CD4-positive, alpha-beta T cell treated with Interleukin-6 for 4 hours (primary cell): ENCODE data around the gene TPSB2.
"Not testable (repeated sequence)": the region's sequence is repeated elsewhere in the genome, so short reads cannot be mapped to it uniquely, and the experiment has no call there.

ENCODE experiments used
- DNase-seq: peaks from one replicate; pipeline ENCODE4 v3.0.0-alpha.2; 2020; ENCODE audit warnings: mixed read lengths

Gene TPSB2

DNA sequence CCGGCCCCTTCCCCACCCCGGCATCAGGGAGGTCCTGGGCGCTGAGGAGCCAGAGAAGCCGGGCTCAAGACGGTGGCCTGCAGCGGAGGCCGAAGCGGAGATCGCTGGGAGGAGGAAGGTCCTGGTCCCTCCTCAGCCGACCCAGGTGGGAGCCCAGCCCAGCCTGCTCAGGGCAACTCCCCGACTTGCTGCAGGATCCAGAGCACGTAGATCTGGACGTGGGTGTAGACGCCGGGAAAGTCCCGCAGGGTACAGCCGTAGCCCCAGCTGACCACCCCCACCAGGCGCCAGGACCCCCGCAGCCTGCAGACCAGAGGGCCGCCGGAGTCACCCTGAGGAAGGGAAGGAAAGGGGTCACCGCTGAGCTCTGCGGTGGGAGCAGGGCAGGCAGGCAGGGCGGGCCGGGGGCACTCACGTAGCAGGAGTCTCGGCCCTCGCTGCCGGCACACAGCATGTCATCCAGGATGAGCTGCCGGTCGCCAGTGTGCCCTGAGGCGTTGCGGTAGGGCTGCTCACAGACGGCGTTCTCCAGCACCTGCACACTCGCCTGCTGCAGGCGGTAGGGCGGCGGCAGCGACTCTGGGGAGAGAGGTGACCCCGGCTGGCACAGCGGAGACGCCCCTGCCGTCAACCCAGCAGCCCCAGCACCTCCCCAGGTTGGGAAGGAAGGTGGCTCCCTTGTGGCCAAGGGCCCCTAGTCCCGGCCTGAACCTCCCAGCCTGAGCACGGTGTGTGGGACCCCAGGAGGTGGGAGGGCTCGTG, 31.3 kb upstream of the TPSB2 start:
- DNase-seq: no peak

DNA sequence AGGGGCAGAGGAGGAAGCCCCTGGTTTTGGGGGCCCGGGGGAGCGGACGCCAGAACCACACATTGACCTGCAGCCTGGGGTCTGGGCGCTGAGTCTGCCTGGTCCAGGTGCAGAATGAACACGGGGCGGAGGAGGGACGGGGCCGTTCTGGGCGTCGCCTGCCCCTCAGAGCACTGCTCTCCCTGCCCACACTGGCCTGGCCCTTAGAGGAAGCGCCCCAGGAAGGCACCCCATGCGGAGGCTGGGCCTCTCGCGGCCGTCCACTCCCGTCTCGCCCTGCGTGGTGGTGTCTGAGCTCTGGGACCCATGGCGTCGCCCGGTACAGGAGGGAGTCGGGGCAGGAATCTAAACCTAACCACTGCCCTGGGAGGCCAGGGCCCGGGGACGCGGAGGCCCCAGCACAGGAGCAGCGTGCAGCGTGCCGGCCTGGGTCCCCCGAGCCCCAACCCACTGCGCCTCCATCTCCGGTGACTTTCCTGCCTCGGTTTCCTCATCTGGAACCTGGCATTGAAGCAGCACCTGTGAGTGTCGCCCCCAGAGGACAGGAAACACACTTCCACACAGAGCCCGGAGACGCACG, 30.2 kb upstream of the TPSB2 start:
- DNase-seq: no peak

DNA sequence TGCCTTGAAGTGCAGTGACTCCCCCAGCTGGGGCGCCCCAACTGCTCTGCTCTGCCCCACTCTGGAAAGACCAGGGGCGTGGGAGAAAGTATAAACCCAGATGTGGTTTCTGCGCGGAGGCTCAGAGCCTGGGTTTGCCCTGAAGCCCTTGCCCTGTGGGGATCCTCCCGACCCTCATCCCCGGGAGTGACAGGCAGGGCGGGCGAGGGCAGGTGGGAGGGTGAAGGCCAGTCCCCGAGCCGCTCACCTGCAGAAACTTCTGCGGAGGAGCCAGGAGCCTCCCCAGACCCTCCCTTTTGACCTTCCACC, 29.7 kb upstream of the TPSB2 start:
- no peak for DNase-seq

DNA sequence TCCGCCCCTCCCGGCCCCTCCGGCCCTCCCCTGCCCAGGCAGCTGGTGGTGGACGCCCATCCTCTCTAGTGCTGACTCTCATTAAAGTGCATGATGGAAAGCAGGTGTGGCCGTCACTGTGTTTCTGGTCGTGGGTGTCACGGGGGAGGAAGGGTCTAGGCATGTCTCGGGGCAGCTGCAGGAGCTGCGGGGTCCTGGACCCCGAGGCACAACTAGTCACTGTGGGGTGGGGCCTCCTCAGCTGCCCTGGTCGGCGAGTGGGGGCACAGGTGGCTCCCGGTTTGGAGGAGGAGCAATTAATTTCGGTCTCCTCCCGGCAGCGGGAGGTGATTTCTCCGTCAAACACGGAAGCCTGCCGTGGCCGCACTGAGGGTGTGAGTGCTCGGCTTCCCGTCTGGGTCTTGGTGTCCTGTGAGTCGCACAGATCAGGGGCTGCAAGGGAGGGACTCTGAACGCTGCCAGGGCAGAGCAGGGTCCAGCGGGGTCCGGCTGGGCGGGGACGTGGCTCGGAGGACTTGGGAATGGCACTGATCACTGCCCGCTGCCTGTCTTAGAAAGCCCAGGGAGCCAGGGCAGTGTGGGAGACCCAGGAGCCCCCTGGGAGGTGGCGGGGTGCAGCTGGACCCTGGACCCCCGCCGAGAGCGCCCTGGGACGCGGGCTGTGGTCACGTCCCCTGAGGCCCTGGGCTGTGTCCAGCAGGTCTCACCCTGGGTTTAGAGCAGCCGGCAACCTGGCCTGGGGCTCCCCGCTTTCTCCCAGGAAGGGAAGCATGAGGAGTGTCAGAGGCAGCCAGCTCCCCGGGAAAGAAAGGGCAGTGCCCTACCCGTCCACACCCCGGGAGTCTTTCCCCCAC, 29.1 kb upstream of the TPSB2 start:
- DNase-seq: no peak

DNA sequence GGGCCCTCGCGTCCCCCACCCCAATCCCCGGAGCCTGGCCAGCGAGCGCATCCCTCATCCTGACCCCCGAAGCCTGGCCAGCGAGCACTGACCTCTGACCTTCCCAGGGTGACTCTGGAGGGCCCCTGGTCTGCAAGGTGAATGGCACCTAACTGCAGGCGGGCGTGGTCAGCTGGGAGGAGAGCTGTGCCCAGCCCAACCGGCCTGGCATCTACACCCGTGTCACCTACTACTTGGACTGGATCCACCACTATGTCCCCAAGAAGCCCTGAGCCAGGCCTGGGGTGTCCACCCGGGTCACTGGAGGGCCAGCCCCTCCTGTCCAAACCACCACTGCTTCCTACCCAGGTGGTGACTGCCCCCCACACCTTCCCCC, 28.2 kb upstream of the TPSB2 start:
- DNase-seq: no peak

DNA sequence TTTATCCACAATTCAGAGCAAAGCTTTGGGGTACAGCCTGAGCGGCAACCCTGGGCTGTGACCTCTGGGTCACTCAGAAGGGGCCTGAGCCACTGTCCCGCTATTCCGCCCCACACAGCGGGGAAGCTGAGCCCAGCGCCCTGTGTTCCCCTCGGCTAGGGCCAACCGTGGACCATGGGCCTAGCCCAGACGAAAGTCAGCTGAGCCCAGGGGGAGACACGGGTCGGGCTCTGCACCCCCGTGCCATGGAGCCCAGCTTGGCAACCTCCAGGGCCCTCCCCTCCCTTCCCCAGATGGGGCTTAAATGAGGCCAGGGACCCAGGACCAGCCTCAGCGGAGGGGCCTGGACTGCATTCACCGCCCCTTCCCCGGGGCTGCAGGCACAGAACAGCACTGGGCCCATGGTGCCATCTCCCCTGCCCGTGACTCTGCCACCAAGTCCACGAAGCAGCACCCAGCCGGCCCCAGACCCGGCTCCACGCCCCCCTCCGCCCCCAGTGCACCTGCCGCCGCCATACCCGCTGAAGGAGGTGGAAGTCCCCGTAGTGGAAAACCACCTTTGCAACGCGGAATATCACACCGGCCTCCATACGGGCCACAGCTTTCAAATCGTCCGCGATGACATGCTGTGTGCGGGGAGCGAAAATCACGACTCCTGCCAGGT, 27.7 kb upstream of the TPSB2 start:
- no peak for DNase-seq

DNA sequence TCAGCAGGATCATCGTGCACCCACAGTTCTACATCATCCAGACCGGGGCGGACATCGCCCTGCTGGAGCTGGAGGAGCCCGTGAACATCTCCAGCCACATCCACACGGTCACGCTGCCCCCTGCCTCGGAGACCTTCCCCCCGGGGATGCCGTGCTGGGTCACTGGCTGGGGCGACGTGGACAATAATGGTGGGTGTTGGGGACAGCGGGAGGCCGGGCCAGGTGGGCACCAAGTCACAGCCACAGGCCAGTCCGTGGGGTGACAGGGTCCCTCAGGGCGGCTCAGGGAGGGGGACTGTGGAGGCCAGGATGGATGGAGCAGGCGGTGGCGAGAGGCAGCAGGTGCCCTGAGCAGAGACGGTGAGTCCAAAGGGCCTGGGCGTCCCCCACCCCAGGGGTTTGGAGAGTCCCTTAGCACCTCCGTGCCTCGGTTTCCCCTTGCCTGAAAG, 26.9 kb upstream of the TPSB2 start:
- DNase-seq: no peak

DNA sequence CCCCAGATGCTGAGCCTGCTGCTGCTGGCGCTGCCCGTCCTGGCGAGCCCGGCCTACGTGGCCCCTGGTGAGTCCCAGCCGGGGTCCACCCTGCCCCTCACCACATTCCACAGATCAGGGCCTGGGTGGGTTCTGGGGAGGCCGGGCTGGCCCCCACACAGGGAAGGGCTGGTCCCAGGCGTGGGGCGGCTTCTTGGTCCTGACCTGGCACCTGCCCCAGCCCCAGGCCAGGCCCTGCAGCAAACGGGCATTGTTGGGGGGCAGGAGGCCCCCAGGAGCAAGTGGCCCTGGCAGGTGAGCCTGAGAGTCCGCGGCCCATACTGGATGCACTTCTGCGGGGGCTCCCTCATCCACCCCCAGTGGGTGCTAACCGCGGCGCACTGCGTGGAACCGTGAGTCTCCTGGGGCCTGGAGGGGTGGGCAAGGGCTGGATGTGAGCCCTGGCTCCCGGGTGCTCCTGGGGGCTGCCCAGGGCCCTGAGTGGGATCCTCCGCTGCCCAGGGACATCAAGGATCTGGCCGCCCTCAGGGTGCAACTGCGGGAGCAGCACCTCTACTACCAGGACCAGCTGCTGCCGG, 26.4 kb upstream of the TPSB2 start:
- not testable (repeated sequence) for DNase-seq

DNA sequence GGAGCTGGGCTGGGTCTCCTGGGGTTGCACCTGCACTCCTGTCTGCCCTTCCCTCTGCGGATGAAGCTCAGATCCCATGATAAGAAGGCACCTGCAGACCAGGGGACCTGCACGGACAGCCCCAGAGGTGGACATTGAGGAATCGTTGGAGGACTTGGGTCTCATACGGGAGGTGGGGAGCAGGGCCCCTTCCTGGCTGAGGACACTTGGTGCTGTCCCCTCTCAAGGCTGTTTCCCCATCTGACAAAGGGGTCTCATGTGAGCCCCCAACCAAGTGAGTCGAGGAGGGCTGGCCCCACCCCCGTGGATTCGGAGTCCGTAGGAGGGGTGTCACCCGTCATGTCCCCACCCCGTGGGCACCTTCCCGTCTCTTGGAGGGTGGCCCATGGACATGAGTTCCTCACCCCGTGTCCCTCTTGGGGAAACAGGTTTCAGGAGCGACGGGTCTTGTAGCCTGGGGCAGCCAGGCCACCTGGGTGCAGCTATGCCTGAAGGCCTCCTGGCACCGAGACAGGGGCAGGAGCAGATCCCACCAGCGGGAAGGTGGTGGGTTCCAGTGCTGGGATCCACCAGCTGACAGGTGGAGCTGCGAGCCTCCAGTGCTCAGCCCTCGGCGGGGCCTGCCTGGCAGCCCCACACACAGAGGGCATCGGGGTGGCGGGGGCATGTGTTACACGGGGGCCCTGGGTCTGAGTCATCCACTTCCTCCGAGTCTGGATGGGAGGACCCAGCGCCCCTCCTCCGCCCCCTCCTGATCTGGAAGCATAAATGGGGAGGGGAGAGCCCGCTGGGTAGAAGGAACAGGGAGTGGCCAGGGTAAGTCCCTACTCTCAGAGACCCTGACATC, 25.5 kb upstream of the TPSB2 start, which contains the start of gene TPSD1:
Gene TPSD1 (plus strand): TSS at position 794 of the 847 bp plus-strand sequence. CDS start 212 bp downstream, outside the sequence.
- DNase-seq: not testable (repeated sequence)

DNA sequence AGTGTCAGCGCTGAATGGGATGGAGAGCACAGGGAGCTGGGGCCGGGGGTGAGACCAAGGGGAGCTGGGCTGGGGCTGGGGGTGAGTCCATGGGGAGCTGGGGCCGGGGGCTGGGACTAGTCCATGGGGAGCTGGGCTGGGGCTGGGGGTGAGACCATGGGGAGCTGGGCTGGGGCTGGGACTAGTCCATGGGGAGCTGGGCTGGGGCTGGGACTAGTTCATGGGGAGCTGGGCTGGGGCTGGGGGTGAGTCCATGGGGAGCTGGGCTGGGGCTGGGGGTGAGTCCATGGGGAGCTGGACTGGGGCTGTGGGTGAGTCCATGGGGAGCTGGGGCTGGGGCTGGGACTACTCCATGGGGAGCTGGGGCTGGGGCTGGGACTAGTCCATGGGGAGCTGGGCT, 24.8 kb upstream of the TPSB2 start:
- DNase-seq: not testable (repeated sequence)

DNA sequence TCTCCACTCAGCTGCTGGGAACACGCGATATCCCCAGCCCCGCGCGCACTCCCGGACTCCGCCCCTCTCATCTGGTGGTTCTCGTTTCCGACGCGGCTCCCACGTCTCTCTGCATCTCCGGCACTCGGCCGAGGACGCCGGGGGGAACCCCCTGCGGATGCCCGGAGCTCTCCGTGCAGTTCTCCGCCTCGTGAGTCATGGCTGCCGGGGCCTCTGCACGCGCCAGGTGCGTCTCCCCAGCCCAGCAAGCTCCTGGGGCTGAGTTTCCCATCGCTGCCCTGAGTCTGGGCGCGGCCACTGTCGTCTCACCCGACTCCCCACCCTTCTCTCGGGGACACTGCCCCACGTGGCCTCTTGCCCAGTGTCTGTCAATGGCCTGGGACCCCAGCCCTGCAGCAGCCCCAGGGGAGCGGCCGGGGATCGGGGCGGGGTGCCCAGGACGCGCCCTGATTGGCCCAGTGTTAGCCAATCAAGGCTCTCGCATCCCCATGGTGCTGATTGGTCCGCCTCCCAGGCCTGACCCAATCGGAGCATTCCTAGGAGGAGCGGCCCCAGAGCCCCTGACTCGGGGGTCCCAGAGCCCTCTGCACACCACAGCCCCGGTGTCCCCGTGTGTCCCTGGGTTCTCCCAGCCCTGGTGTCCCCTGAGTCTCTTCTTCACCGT, 23.8 kb upstream of the TPSB2 start:
- DNase-seq: not testable (repeated sequence)

DNA sequence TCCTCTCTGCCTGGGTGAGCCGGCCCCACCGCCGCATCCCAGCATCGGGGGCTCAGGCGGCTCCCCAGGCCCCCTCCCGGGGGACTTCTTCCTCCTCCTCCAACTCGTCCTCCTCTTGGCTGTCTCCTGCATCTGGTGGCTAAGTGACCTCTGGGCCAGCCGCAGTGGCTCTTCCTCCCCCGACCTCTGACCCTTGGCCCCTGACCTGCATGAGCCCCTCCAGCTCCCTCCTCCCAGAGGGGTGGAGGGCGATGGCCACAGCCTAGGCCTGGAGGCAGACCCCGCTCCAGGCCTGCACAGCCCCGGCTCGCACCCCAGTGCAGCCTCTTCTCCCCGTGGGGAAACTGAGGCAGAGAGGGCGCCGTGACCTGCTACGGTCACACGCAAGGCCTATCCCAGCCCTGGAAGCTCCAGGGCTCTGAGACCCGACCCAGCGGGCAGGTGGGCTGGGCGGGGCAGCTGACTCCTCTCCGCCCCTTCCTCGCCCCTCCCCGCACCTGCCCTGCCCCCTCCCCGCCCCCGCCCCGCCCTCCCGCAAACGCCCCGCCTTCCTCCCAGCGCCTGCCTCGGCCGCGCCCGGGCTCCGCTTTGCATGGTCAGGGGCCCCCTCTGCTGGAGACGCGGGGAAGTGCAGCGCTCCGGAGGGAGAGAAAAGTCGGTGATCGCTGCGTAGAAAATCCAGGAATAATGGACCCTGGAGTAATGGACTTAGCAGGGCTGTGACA, 19.2 kb upstream of the TPSB2 start:
- not testable (repeated sequence) for DNase-seq

DNA sequence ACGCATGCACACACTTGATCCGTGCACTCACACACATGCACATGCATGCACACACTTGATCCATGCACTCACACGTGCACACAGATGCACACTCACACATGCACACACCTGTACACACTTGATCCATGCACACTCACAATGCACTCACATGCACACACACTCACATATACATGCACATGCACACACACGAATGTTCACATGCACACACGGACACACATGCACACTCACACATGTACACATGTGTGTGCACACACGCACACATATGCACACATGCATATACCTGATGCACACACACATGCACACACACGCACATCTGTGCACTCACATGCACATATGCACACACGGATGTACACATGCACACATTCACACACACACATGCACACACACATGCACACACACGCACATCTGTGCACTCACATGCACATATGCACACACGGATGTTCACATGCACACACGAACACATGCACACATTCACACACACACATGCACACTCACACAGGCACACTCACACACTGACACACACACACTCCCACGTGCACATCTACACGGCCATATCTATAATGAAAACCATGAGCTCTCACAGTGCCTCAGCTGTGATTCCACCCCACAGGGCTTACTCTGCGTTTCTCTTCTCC, 18.0 kb upstream of the TPSB2 start:
- DNase-seq: not testable (repeated sequence)

DNA sequence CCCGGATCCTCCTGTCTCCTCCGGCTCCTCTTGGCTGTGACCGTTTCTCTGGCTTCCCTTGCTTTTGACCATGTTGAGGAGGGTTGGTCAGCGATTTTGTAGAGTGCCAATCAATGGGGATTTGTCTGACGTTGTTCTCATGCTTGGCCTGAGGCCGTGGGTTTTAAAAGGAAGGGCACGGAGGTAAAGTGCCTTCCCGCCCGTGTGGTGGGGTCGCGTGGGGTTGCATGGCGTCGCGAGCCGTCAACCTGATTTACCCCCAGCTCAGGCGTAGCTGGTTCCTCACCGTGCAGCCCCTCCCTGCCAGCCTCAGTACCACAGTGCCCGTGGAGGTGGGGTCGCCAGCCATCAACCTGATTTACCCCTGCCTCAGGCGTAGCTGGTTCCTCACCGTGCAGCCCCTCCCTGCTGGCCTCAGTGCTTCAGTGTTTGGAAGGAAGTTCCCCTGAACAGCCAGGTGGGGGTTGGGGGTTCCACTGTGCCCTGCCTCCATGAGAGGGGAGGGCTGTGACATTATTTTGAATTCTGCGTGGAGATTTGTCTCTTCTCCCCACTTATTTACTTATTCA, 15.6 kb upstream of the TPSB2 start:
- DNase-seq: no peak

DNA sequence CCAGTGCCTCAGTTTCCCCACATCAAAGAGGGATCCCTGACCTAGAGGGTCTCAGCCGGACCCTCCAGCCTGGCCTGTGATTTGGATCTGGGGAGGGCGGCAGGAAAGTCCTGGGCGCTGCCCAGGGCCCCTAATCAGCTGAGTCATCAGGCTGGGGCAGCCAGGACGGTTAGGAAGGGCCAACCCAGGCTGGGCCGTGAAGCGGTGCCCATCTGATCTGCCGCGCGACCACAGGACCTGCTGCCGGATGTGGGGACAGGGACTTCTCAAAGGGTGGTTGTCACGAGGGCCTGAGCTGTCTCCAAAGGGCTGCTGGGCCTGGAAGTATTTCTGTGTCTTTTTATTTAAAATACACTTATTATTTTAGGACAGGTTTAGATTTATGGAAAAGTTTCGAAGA, 14.9 kb upstream of the TPSB2 start:
- DNase-seq: peak; percentile 18

DNA sequence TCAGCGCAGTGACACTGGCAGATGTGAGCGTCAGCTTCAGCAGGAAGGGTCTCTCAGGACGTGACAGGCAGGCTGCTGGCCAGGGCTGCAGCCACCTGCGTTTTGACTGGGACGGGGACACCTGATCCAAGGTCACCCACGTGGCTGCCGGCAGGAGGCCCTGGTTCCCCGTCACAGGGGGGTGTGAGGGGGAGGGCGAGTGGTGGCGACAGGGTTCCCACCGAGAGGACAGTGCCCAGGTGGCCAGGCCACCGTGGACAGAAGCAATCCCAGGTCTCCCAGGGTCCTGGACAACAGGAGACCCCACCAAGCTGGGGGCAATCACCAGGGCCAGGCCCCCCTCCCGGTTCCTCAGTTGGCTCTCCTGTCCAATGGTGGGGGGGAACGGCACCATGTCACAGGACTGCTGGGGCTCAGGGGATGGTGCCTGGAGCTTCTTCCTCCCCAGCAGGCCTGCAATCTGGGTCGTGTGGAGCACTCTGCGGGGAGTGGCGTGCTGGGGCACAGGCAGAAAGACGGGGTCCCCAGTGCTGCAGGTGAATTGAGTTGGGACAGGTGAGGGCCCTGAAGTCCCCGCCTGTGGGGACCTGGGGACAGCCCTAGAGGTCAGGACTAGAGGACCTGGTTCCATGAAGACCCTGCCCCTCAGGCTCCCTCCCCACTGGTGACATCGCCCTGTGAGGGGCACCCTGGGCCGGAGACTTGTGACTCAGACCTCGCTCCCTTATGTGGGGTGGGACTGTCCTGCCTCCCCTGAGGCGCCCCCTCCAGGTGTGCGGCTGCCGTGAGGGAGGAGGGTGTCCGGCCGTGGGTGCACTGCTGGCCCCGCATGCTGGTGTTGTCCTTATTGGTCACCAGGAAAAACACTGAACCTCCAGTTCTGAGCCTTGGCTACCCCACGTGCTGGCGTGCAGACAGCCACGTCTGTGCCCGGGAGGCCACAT, 14.2 kb upstream of the TPSB2 start:
- DNase-seq: not testable (repeated sequence)

DNA sequence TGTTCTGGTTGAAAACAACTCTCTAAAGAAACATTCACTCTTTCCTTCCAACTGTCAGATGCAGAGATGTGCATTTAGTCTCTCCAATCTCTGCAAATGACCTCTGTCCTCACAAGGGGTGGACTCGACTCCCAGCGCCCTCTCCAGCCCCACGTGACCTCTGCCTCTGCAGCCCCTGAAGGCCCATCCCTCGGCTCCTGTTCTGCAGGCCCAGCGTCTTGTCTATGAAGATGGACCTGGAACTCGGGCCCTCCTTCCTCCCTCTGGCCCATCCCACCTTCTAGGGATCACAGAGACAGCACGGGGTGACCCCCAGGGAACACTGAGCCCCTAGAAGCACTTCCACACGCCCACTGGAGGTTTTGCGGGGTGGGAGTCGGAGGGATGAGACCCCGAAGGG, 13.4 kb upstream of the TPSB2 start:
- DNase-seq: not testable (repeated sequence)

DNA sequence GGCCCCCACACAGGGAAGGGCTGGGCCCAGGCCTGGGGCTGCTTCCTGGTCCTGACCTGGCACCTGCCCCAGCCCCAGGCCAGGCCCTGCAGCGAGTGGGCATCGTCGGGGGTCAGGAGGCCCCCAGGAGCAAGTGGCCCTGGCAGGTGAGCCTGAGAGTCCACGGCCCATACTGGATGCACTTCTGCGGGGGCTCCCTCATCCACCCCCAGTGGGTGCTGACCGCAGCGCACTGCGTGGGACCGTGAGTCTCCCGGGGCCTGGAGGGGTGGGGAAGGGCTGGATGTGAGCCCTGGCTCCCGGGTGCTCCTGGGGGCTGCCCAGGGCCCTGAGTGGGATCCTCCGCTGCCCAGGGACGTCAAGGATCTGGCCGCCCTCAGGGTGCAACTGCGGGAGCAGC, 11.1 kb upstream of the TPSB2 start:
- DNase-seq: not testable (repeated sequence)
